IgD-negative memory B cell (primary cell): ENCODE measurements around the gene ITGB1. TPM values are rescaled to one million over a fixed set of nuclear protein-coding genes. Genes with fewer than 3 reads are reported as not detected.
A peak's percentile ranks its signal among the peaks of the same experiment; 100 is the strongest.
"Not testable (repeated sequence)": the region's sequence is repeated elsewhere in the genome, so short reads cannot be mapped to it uniquely, and the experiment has no call there.

ENCODE experiments used
- H3K27ac Mint-ChIP-seq, 3 donors: one replicate each; pipeline ENCODE4 v1.8.0; 2020 to 2022; ENCODE audit warnings: mild to moderate bottlenecking in 3 of 3, mixed read lengths in 3 of 3, moderate library complexity in 1 of 3
- H3K27me3 Mint-ChIP-seq: one replicate; pipeline ENCODE4 v1.8.0; 2021; ENCODE audit warnings: mixed read lengths
- H3K36me3 Mint-ChIP-seq: one replicate; pipeline ENCODE4 v1.8.0; 2020; ENCODE audit warnings: mild to moderate bottlenecking, mixed read lengths
- H3K4me1 Mint-ChIP-seq, 3 donors: one replicate each; pipeline ENCODE4 v1.8.0; 2020 to 2022; ENCODE audit warnings: mixed read lengths in 3 of 3, mild to moderate bottlenecking in 1 of 3
- H3K4me3 Mint-ChIP-seq, 4 donors: one replicate each; pipeline ENCODE4 v1.8.0; 2020 to 2022; ENCODE audit warnings: mild to moderate bottlenecking in 4 of 4, mixed read lengths in 4 of 4, moderate library complexity in 3 of 4
- H3K9me3 Mint-ChIP-seq, 3 donors: one replicate each; pipeline ENCODE4 v1.8.0; 2020 to 2021; ENCODE audit warnings: mixed read lengths in 3 of 3, mild to moderate bottlenecking in 1 of 3
- polyA plus RNA-seq: library from polyadenylated mRNA; unstranded; fragments of 300-500 nt; fragmentation: Illumina TruSeq; gene quantifications from one replicate; pipeline ENCODE4 v1.2.3, GENCODE V29; 2021

Gene ITGB1
- polyA plus RNA-seq, 1 donor from 2014 or later, result 394 TPM

- peaks cover 13% of the 10 kb centered on the region for H3K36me3 Mint-ChIP-seq
- H3K27ac Mint-ChIP-seq, result no peak overlapping the region
- no peaks in the 10 kb centered on the region for H3K9me3 Mint-ChIP-seq
- H3K4me1 Mint-ChIP-seq, result peaks cover 1 to 9% (median 6%) of the 10 kb centered on the region in 3 donors
- H3K27me3 Mint-ChIP-seq, result no peaks in the 10 kb centered on the region
- H3K4me3 Mint-ChIP-seq, result no peak overlapping the region
Observed at GRCh38 chr10:32911285-32912016, 46.6 kb downstream of the ITGB1 start.

DNA sequence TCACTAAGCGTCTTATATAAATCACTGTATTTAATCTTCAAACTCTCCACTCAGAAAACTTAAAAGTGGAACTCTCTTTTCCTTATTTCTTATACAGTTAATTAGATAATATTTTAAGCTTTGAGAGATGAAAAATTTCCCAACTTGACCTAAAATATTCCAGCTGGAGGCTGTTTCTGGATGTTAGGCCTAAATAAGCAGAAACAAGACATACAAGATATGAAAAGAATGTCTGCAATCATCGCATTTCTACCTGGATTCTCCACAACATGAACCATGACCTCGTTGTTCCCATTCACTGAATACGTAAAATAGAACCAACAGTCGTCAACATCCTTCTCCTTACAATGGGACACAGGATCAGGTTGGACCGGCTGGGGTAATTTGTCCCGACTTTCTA lies 48.1 kb downstream of the ITGB1 start:
- not testable (repeated sequence) for H3K9me3 Mint-ChIP-seq, H3K27ac Mint-ChIP-seq, H3K4me1 Mint-ChIP-seq, H3K27me3 Mint-ChIP-seq, H3K4me3 Mint-ChIP-seq
- H3K36me3 Mint-ChIP-seq, result peaks cover 11% of the 10 kb centered on the region

DNA sequence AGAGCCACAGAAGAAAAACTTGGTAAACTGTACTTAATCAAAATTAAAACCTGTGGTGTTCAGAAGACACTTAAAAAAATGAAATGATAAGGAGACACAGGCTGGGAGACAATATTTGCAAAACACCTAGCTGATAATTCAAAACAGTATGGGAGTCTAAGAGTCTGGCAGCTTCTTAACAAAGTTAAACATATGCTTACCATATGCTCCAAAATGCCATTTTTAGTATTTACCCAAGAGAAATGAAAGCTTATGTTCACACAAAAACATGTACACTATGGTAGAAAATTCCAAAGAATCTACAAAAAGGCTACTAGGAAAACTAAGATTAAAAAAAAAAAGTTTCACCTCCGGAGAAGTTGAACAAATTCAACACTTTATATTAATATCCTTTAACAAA lies 48.6 kb downstream of the ITGB1 start:
- no peaks in the 10 kb centered on the region for H3K9me3 Mint-ChIP-seq
- peaks cover 11% of the 10 kb centered on the region for H3K36me3 Mint-ChIP-seq
- H3K27ac Mint-ChIP-seq, result no peak overlapping the region
- H3K27me3 Mint-ChIP-seq, result no peaks in the 10 kb centered on the region
- no peak overlapping the region for H3K4me3 Mint-ChIP-seq
- H3K4me1 Mint-ChIP-seq, result peaks cover 0 to 4% (median 1%) of the 10 kb centered on the region in 3 donors

GRCh38 chr10:32906595-32906994 lies 51.4 kb downstream of the ITGB1 start:
- Mint-ChIP-seq H3K4me3 (no peak overlapping the region), H3K36me3 (peaks cover 8% of the 10 kb centered on the region), H3K27ac (no peak overlapping the region), H3K4me1 (peaks cover 0 to 2% (median 0%) of the 10 kb centered on the region in 3 donors), H3K9me3 (no peaks in the 10 kb centered on the region), H3K27me3 (no peaks in the 10 kb centered on the region)

- H3K9me3 Mint-ChIP-seq, result no peaks in the 10 kb centered on the region
- H3K27me3 Mint-ChIP-seq, result no peaks in the 10 kb centered on the region
- no peak overlapping the region for H3K4me3 Mint-ChIP-seq
- peaks cover 0 to 2% (median 0%) of the 10 kb centered on the region in 3 donors for H3K4me1 Mint-ChIP-seq
- peaks cover 8% of the 10 kb centered on the region for H3K36me3 Mint-ChIP-seq
- peak overlapping the region in 1 of 3 donors; percentile 11 for H3K27ac Mint-ChIP-seq
Observed at GRCh38 chr10:32905466-32905865, 52.6 kb downstream of the ITGB1 start.

DNA sequence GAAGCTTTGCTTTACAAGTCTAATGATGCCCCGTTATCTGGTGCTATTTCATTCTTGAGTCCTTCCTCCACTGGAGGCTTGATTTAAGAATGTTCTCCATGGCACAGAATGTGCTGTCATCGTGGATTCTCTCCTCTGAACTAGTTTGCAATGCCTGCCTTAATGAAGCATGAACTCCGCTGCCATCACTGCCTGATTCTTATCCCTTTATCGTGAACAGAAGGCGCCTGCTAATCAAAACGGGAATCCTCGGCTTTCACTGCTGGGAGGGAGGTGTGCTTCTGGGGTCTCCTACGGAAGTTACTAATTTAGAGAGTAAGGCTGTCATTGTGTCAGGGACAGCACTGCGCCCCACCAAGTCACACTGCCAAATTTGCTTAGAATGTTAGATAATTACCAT lies 56.2 kb downstream of the ITGB1 start:
- Mint-ChIP-seq H3K36me3 (peaks cover 4% of the 10 kb centered on the region), H3K4me1 (peaks cover 0 to 3% (median 0%) of the 10 kb centered on the region in 3 donors), H3K9me3 (no peaks in the 10 kb centered on the region), H3K27ac (no peak overlapping the region), H3K4me3 (no peak overlapping the region), H3K27me3 (no peaks in the 10 kb centered on the region)

- H3K27me3 Mint-ChIP-seq, H3K4me1 Mint-ChIP-seq, H3K4me3 Mint-ChIP-seq, H3K36me3 Mint-ChIP-seq, H3K9me3 Mint-ChIP-seq: not testable (repeated sequence)
- H3K27ac Mint-ChIP-seq, result peak overlapping the region in 1 of 3 donors; percentile 24
Observed at GRCh38 chr10:32895200-32895968, 62.6 kb downstream of the ITGB1 start.

- no peak overlapping the region for H3K27ac Mint-ChIP-seq
- H3K27me3 Mint-ChIP-seq, result no peaks in the 10 kb centered on the region
- no peaks in the 10 kb centered on the region for H3K9me3 Mint-ChIP-seq
- peaks cover 6% of the 10 kb centered on the region for H3K36me3 Mint-ChIP-seq
- H3K4me1 Mint-ChIP-seq, result peaks cover 2 to 12% (median 5%) of the 10 kb centered on the region in 3 donors
- peak overlapping the region in 1 of 4 donors; percentile 7 for H3K4me3 Mint-ChIP-seq
Observed at GRCh38 chr10:32893916-32894664, 63.9 kb downstream of the ITGB1 start.

DNA sequence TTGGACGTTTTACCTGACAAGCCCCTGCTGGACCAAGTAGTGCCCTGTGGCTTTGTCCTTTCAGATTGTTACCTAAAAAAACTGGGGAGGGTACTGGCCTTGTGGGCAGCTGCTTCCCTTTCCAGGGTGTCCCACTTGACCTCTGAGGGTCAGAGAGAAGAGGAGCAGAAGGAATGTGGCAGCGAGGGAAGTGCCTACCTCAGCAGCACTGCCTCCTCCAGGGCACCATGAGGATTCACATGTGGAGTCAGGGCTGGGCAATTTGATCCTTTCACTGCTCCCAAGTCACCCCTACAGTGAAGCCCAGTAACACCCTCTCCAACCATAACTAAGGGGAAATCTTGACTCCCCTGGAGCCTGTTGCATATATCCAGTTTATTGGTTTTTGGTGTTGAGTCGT lies 64.6 kb downstream of the ITGB1 start:
- Mint-ChIP-seq H3K27ac (no peak overlapping the region), H3K4me1 (peaks cover 2 to 12% (median 5%) of the 10 kb centered on the region in 3 donors), H3K4me3 (no peak overlapping the region), H3K27me3 (no peaks in the 10 kb centered on the region), H3K9me3 (no peaks in the 10 kb centered on the region), H3K36me3 (peaks cover 6% of the 10 kb centered on the region)

GRCh38 chr10:32891261-32891660 lies 66.8 kb downstream of the ITGB1 start:
- Mint-ChIP-seq H3K4me3 (no peak overlapping the region), H3K27ac (no peak overlapping the region), H3K4me1 (peaks cover 0 to 12% (median 3%) of the 10 kb centered on the region in 3 donors), H3K27me3 (no peaks in the 10 kb centered on the region), H3K9me3 (no peaks in the 10 kb centered on the region), H3K36me3 (peaks cover 2% of the 10 kb centered on the region)

DNA sequence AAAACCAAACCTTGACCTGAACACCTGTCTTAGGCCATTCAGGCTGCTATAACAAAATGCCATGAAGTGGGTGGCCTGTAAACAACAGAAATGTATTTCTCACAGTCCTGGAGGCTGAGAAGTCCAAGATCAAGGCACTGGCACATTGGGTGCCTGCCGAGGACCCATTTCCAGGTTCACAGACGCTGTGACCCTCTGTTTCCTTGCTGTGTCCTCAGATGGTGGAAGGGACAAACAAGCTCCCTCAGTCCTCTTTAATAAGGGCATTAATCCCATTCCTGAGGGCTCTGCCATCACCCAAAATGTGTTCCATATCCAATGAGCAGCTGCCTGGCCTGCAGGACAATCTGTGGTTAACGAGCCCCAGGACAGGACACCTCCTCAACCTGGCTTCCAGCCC lies 67.6 kb downstream of the ITGB1 start:
- Mint-ChIP-seq H3K27ac (peak overlapping the region in 1 of 3 donors; percentile 48), H3K36me3 (peaks cover 2% of the 10 kb centered on the region), H3K4me3 (no peak overlapping the region), H3K4me1 (peaks cover 0 to 12% (median 3%) of the 10 kb centered on the region in 3 donors), H3K9me3 (no peaks in the 10 kb centered on the region), H3K27me3 (no peaks in the 10 kb centered on the region)

DNA sequence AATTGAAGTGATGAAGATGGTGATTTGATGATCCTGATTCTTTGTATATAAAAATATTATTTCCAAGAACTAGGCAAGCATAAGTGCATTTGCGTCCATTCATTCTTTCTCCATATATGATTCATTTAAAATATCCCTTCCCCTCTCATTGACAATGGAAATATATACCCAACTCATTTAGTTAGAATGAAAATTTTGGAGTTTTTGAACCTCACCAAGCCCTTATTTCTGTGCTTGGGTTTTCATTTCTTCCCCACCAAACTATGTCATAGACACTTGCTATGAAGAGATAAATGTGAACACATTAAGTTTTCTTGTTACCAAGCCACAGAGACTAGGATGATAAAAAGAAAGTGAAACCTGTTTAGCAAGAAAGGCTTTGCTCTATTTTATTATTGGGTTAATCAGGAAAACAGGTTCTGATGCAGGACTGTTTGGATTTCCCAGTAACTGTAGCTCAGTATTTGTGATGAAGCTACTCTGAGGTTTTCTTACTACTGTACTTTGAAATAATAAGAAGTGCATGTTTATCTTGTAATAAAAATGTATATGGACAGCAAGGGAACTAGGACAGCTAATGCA lies 68.3 kb downstream of the ITGB1 start:
- Mint-ChIP-seq H3K4me3 (no peak overlapping the region), H3K27ac (no peak overlapping the region)

GRCh38 chr10:32888161-32888927 lies 69.7 kb downstream of the ITGB1 start:
- no peak overlapping the region for H3K27ac Mint-ChIP-seq
- H3K27me3 Mint-ChIP-seq, result no peaks in the 10 kb centered on the region
- H3K9me3 Mint-ChIP-seq, result no peaks in the 10 kb centered on the region
- no peak overlapping the region for H3K4me3 Mint-ChIP-seq
- H3K36me3 Mint-ChIP-seq, result no peaks in the 10 kb centered on the region
- H3K4me1 Mint-ChIP-seq, result peaks cover 0 to 12% (median 2%) of the 10 kb centered on the region in 3 donors

More for the DNA sequence above, 68.3 kb downstream of the ITGB1 start:
- Mint-ChIP-seq H3K27me3 (no peaks in the 10 kb centered on the region), H3K36me3 (no peaks in the 10 kb centered on the region), H3K9me3 (no peaks in the 10 kb centered on the region), H3K4me1 (peaks cover 0 to 12% (median 3%) of the 10 kb centered on the region in 3 donors)

DNA sequence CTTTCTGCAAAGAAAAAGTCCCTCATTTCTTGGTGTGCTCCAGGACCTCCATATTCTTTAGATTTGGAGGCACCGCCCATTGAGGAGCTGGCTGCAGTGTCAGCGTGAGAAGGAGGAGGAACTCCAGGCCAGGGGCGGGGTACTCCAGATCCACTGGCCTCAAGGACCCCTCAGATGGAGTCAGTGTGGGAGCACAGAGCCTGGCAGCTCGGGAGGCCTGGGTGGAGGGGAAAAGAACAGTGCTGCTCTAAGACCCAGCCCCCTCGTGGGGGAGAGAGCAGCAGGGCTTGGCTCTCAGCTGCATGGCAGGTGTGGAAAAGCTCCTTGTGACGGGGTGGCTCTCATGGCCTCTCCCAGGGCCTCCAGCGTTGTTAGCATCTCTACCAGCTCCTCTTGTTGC lies 70.5 kb downstream of the ITGB1 start:
- no peaks in the 10 kb centered on the region for H3K36me3 Mint-ChIP-seq
- H3K27me3 Mint-ChIP-seq, result no peaks in the 10 kb centered on the region
- H3K9me3 Mint-ChIP-seq, result no peaks in the 10 kb centered on the region
- peaks cover 0 to 12% (median 2%) of the 10 kb centered on the region in 3 donors for H3K4me1 Mint-ChIP-seq
- H3K27ac Mint-ChIP-seq, result peak overlapping the region in 1 of 3 donors; percentile 73
- no peak overlapping the region for H3K4me3 Mint-ChIP-seq
